ENCODE data around the gene LRRC55. TPM values are rescaled to one million over a fixed set of nuclear protein-coding genes. Genes with fewer than 3 reads are reported as not detected.
A peak's percentile ranks its signal among the peaks of the same experiment; 100 is the strongest.

The LRRC55 gene
- polyA plus RNA-seq, 1 donor (not counting 4 experiments of a cell fraction or from before 2014, with no cell fraction given) = not detected

GRCh38 chr11:57162179-57162898 is 19.4 kb upstream of the LRRC55 start:
- Histone ChIP-seq H2AFZ (ENCODE audit: control insufficient read depth, low read length) (peak overlapping the region; percentile 52), H3K27me3 (ENCODE audit: control insufficient read depth, extremely low read depth, insufficient read depth, low read length) (no peaks in the 10 kb centered on the region), H3K4me2 (ENCODE audit: control insufficient read depth, extremely low read depth, insufficient read depth, low read depth, low read length) (peak overlapping the region; percentile 75), H3K9me1 (ENCODE audit: control insufficient read depth, extremely low read depth, insufficient read depth, low read length) (no peaks in the 10 kb centered on the region), H3K4me3 (ENCODE audit: control insufficient read depth in 2 of 3, extremely low read depth in 1 of 3, insufficient read depth in 2 of 3, low read depth in 1 of 3, low read length in 3 of 3) (peak overlapping the region in 1 of 3 experiments; percentile 15), H3K27ac (ENCODE audit: control insufficient read depth, insufficient read depth, low read length) (no peak overlapping the region), H3K36me3 (ENCODE audit: control insufficient read depth in 2 of 2, extremely low read depth in 1 of 2, insufficient read depth in 2 of 2, low read length in 2 of 2) (no peaks in the 10 kb centered on the region), H3K79me2 (ENCODE audit: control insufficient read depth, insufficient read depth, low read length) (no peaks in the 10 kb centered on the region), H3K9ac (ENCODE audit: control insufficient read depth, extremely low read depth, insufficient read depth, low read length) (no peak overlapping the region), H3K9me3 (ENCODE audit: control insufficient read depth, low read depth, low read length) (no peaks in the 10 kb centered on the region), H3K4me1 (ENCODE audit: control insufficient read depth, extremely low read depth, insufficient read depth, low read length) (peaks cover 10% of the 10 kb centered on the region), H4K20me1 (ENCODE audit: control insufficient read depth, extremely low read depth, insufficient read depth, low read length) (no peaks in the 10 kb centered on the region)
- DNase-seq (ENCODE audit: low read depth, low spot score) = no peak
- dilution Hi-C loops (cut with MboI; ENCODE audit: extremely low pct_ligation_motif_present, low sequenced_read_pairs) = no loop called here
- TF ChIP-seq EZH2 (IDR thresholded peaks at IDR 0.05; ENCODE audit: low read length) (no peak), CTCF (optimal IDR thresholded peaks at IDR 0.05 in 1 of 3, IDR thresholded peaks at IDR 0.05 in 1 of 3, conservative IDR thresholded peaks at IDR 0.05 in 1 of 3; ENCODE audit: extremely low read depth in 1 of 3, insufficient read depth in 2 of 3, low read length in 3 of 3) (no peak)
- peak; percentile 9 for FAIRE-seq

- Histone ChIP-seq H3K9me1 (ENCODE audit: control insufficient read depth, extremely low read depth, insufficient read depth, low read length) (no peaks in the 10 kb centered on the region), H3K79me2 (ENCODE audit: control insufficient read depth, insufficient read depth, low read length) (no peaks in the 10 kb centered on the region), H3K36me3 (ENCODE audit: control insufficient read depth in 2 of 2, extremely low read depth in 1 of 2, insufficient read depth in 2 of 2, low read length in 2 of 2) (no peaks in the 10 kb centered on the region), H3K9ac (ENCODE audit: control insufficient read depth, extremely low read depth, insufficient read depth, low read length) (no peak overlapping the region), H4K20me1 (ENCODE audit: control insufficient read depth, extremely low read depth, insufficient read depth, low read length) (no peaks in the 10 kb centered on the region), H3K4me2 (ENCODE audit: control insufficient read depth, extremely low read depth, insufficient read depth, low read depth, low read length) (no peak overlapping the region), H3K4me1 (ENCODE audit: control insufficient read depth, extremely low read depth, insufficient read depth, low read length) (peaks cover 10% of the 10 kb centered on the region), H3K27ac (ENCODE audit: control insufficient read depth, insufficient read depth, low read length) (no peak overlapping the region), H3K4me3 (ENCODE audit: control insufficient read depth in 2 of 3, extremely low read depth in 1 of 3, insufficient read depth in 2 of 3, low read depth in 1 of 3, low read length in 3 of 3) (no peak overlapping the region), H3K9me3 (ENCODE audit: control insufficient read depth, low read depth, low read length) (no peaks in the 10 kb centered on the region), H3K27me3 (ENCODE audit: control insufficient read depth, extremely low read depth, insufficient read depth, low read length) (no peaks in the 10 kb centered on the region), H2AFZ (ENCODE audit: control insufficient read depth, low read length) (no peak overlapping the region)
- FAIRE-seq = no peak
- DNase-seq (ENCODE audit: low read depth, low spot score) = no peak
- dilution Hi-C loops (cut with MboI; ENCODE audit: extremely low pct_ligation_motif_present, low sequenced_read_pairs) = no loop called here
- TF ChIP-seq EZH2 (IDR thresholded peaks at IDR 0.05; ENCODE audit: low read length) = no peak
- no peak for TF ChIP-seq CTCF (optimal IDR thresholded peaks at IDR 0.05 in 1 of 3, IDR thresholded peaks at IDR 0.05 in 1 of 3, conservative IDR thresholded peaks at IDR 0.05 in 1 of 3; ENCODE audit: extremely low read depth in 1 of 3, insufficient read depth in 2 of 3, low read length in 3 of 3)
Measured at GRCh38 chr11:57163160-57163868, 18.4 kb upstream of the LRRC55 start.

Data from keratinocyte (primary cell).